AG09319 (cell line): ENCODE measurements around the gene PEPD.

Source experiments
- DNase-seq: peaks from one replicate; pipeline ENCODE4 v3.0.0-alpha.2; 2010; ENCODE audit warnings: low read depth; ENCODE audit errors: extremely low read depth
- TF ChIP-seq, protein P1 (sequence below): IDR thresholded peaks from 2 replicates; pipeline ENCODE4 v1.5.1; 2011; ENCODE audit warnings: low read depth, mild to moderate bottlenecking, inconsistent platforms, low read length, moderate library complexity

PEPD gene

DNA sequence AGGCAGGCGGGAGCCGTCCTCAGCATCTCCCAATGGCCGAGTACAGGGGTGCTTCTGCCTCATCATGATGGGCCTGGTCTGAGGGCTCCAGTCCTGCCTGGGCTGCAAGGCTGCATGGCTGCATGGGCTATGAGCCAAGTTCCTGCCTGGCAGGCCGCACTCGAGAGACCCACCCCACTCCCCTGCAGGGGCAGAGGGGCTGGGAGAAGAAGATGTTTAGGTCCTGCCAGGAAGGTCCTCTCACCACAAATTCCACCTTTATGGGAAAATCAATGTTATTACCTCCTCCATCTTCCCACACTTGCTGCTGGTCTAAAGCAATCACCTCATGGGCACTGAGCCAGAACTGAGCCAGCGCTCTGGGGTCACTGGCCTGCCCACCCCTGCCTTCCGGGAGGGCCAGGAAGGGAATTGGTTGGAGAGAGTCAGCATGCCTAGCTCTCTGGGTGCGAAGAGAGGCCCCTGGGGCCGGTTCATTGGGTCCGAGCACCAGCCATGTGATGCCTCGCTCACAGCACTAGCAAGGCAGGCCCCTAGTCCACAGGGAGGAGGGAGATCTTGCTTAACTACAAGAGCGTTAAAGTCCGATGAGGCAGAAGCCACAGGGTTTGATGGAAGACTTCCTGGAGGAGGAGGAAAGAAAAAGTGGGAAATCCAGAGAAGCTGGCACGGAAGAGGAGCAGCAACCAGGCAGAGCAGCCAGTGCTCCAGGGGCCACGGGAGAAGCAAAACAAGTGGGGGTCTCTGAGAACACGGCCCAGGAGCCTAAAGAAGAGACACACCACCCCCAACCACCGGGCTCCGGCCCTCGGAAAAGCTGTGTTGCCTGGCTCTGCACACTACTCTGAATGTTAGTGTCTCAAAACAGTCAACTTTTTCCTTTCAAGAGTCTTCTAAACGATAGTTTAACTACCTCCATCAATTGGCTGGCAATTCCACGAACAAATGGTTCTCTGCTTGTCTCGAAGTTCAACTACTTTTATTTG, 84.9 kb downstream of the PEPD start:
- TF ChIP-seq, protein P1, sequence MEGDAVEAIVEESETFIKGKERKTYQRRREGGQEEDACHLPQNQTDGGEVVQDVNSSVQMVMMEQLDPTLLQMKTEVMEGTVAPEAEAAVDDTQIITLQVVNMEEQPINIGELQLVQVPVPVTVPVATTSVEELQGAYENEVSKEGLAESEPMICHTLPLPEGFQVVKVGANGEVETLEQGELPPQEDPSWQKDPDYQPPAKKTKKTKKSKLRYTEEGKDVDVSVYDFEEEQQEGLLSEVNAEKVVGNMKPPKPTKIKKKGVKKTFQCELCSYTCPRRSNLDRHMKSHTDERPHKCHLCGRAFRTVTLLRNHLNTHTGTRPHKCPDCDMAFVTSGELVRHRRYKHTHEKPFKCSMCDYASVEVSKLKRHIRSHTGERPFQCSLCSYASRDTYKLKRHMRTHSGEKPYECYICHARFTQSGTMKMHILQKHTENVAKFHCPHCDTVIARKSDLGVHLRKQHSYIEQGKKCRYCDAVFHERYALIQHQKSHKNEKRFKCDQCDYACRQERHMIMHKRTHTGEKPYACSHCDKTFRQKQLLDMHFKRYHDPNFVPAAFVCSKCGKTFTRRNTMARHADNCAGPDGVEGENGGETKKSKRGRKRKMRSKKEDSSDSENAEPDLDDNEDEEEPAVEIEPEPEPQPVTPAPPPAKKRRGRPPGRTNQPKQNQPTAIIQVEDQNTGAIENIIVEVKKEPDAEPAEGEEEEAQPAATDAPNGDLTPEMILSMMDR: no peak
- no peak for DNase-seq

GRCh38 chr19:33435706-33436359, 85.8 kb downstream of the PEPD start:
- TF ChIP-seq, protein P1: no peak
- DNase-seq: no peak

GRCh38 chr19:33434886-33435705, 86.5 kb downstream of the PEPD start:
- no peak for DNase-seq
- TF ChIP-seq, protein P1: no peak

- TF ChIP-seq, protein P1: no peak
- DNase-seq: no peak
Measured at GRCh38 chr19:33434069-33434885, 87.3 kb downstream of the PEPD start.

GRCh38 chr19:33432446-33433170, 89.0 kb downstream of the PEPD start:
- TF ChIP-seq, protein P1: no peak
- no peak for DNase-seq

GRCh38 chr19:33432015-33432414, 89.6 kb downstream of the PEPD start:
- DNase-seq: no peak
- TF ChIP-seq, protein P1: no peak
